Measurements from ENCODE around the gene TFRC. TPM values are rescaled to one million over a fixed set of nuclear protein-coding genes. Genes with fewer than 3 reads are reported as not detected.
"Not testable (repeated sequence)": the region's sequence is repeated elsewhere in the genome, so short reads cannot be mapped to it uniquely, and the experiment has no call there.

TFRC gene
- total RNA-seq, 1 donor from 2014 or later = 725 TPM

DNA sequence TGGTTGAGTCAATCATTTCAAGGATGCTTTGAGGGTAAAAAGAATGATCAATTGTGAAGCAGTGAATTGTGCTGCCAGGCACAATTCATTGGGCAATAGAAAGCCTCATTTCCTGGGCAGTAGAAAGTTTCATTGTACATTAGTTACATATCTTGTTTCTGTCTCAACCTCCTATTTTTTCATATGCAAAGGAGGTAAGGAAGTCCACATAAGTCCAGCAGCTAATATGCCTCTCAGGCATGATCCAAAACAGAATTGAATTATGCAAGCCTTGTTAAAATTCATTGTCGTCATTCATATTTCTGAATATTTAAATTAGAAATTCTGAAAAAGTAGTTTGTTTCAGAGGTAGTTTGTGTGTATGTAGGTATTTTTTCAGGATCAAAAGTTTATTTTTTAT lies 65.8 kb downstream of the TFRC start:
- H3K27me3 Mint-ChIP-seq = peaks cover 15% of the 10 kb centered on the region
- no peak overlapping the region for H3K4me3 Mint-ChIP-seq
- H3K4me1 Mint-ChIP-seq = peaks cover 2% of the 10 kb centered on the region
- H3K9me3 Mint-ChIP-seq = no peaks in the 10 kb centered on the region
- H3K27ac Mint-ChIP-seq = no peak overlapping the region
- intact Hi-C loops (cut with micrococcal nuclease) = no loop called here
- no peak for DNase-seq
- peaks cover 1% of the 10 kb centered on the region for H3K36me3 Mint-ChIP-seq (ENCODE audit: low read depth)

DNA sequence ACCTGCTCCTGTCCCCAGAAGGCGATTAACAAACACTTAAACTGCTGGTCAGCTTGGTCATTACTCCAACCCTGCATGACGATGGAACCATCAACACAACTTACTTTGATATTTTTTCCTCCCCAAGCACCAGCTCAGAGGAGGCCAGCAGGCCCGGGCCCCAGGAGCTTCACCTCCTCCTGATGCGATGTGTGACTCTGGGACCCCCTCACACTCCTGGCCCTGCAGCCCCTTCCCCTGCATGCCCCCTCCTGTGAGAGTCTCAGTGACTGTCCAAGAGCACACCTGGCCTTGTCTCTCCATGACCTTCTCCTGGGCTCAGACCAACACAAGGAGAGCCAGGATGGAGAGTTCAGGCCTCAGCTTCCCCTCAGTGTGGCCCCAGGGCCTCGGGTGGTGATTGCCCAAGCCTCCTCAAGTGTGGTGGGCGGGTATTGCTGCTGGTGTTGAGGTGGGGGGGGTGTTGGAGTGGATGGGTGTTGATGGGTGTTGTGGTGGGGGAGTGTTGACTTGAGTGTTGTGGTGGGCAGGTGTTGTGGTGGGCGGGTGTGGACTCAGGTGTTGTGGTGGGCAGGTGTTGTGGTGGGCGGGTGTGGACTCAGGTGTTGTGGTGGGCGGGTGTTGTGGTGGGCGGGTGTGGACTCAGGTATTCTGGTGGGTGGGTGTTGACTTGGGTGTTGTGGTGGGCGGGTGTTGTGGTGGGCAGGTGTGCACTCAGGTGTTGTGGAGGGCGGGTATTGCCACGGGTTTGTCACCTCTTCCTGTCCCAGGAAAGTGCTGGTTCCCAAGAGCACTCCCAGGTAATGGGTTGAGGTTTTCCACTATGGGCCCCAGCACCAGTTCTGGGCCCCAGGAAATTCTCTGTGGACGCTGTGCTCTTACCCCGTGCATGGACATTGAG lies 68.1 kb downstream of the TFRC start:
- Mint-ChIP-seq H3K9me3 (no peaks in the 10 kb centered on the region), H3K4me3 (no peak overlapping the region), H3K4me1 (no peaks in the 10 kb centered on the region), H3K36me3 (ENCODE audit: low read depth) (peaks cover 4% of the 10 kb centered on the region), H3K27ac (no peak overlapping the region), H3K27me3 (peaks cover 24% of the 10 kb centered on the region)
- intact Hi-C loops (cut with micrococcal nuclease) = no loop called here
- DNase-seq = no peak

DNA sequence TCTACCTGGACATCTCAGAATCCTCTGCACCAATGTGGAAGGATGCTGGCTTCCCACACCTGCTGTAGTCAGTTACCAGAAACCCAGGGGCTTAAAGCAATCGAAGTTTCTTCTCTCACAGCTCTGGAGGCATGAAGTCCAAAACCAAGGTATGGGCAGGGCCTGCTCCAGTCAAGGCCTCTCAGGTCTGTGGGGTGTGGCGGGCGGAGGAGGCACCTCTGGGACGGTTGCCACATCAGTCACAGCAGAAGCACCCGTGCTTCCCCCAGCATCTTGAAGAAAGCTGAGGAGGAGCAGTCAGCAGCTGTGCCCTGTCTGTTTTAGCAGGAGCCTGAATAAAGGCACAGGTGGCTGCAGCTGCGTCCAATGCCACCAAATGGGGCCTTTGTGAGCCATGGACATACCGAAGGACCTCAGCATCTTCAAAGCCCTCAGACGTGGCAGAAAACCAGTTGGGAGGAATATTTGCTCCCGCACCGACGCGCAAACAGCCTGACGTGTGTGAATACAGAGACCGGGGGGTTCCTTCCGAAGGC lies 68.9 kb downstream of the TFRC start:
- H3K4me1 Mint-ChIP-seq = no peaks in the 10 kb centered on the region
- H3K4me3 Mint-ChIP-seq = no peak overlapping the region
- intact Hi-C loops (cut with micrococcal nuclease) = no loop called here
- no peaks in the 10 kb centered on the region for H3K9me3 Mint-ChIP-seq
- peaks cover 22% of the 10 kb centered on the region for H3K27me3 Mint-ChIP-seq
- DNase-seq = no peak
- peaks cover 2% of the 10 kb centered on the region for H3K36me3 Mint-ChIP-seq (ENCODE audit: low read depth)
- no peak overlapping the region for H3K27ac Mint-ChIP-seq

DNA sequence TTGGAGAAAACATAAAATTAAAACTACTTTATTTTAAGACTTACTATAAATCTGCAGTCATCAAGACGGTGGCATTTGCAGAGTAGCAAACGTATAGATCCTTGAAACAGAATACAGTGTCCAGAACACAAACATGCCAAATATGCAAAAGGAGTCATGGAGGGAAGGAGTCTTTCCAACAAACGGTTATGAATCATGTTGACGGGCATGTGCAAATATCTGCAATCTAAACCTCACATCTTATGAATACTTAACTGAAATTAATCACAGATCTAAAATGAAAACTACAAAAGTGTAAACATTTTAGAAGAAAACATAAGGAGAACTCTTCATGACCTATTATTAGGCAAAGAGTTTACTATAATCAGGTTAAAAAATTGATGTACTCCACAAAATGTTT lies 69.4 kb downstream of the TFRC start:
- DNase-seq = no peak
- Mint-ChIP-seq H3K36me3 (ENCODE audit: low read depth) (peaks cover 2% of the 10 kb centered on the region), H3K9me3 (no peaks in the 10 kb centered on the region), H3K27ac (no peak overlapping the region), H3K4me1 (no peaks in the 10 kb centered on the region), H3K27me3 (peaks cover 22% of the 10 kb centered on the region), H3K4me3 (no peak overlapping the region)
- intact Hi-C loops (cut with micrococcal nuclease) = no loop called here

DNA sequence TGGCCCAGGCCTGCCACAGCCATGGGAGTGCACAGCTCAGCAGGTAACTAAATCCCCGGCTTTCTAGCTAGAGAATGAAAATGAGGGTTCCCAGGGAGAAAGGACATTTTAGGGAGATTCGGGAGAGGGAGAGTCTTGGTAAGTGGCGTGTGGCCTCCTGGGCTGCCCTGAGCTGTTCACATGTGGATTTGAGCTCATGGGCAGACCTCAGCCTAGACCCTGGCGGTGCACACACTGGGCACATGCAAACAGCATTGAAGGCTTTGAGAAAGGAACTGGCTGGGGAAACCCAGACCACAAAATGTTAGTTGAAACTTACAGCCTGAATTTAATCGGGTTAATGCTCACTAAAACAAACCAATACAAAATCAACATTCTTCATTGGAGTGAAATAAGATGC lies 72.4 kb downstream of the TFRC start:
- Mint-ChIP-seq H3K27me3 (peaks cover 22% of the 10 kb centered on the region), H3K36me3 (ENCODE audit: low read depth) (peaks cover 2% of the 10 kb centered on the region), H3K4me1 (no peaks in the 10 kb centered on the region), H3K9me3 (no peaks in the 10 kb centered on the region), H3K27ac (no peak overlapping the region), H3K4me3 (no peak overlapping the region)
- peak; percentile 48 for DNase-seq
- intact Hi-C loops (cut with micrococcal nuclease) = no loop called here

DNA sequence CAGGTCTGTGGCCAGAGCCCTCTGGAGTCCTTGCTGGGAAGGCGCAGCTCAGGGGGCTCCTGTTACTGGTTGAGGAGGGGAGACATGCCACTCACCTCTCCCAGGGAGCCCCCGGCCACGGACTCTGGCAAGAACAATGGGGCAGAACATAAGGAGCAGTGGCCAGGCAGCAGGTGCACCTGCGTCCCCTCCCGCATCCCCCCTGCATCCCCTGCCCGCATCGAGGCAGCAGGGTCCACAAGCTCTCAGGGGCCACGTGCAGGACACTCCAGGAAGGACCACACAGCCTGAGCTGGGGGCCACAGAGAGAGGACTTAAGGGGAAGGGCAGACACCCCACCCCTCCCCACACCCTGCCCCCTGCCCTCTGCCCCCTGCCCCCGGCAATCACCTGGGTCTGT lies 73.0 kb downstream of the TFRC start:
- H3K4me1 Mint-ChIP-seq = no peaks in the 10 kb centered on the region
- DNase-seq = no peak
- intact Hi-C loops (cut with micrococcal nuclease) = no loop called here
- no peaks in the 10 kb centered on the region for H3K9me3 Mint-ChIP-seq
- H3K27me3 Mint-ChIP-seq = peaks cover 22% of the 10 kb centered on the region
- H3K36me3 Mint-ChIP-seq (ENCODE audit: low read depth) = peaks cover 2% of the 10 kb centered on the region
- no peak overlapping the region for H3K27ac Mint-ChIP-seq
- H3K4me3 Mint-ChIP-seq = no peak overlapping the region

DNA sequence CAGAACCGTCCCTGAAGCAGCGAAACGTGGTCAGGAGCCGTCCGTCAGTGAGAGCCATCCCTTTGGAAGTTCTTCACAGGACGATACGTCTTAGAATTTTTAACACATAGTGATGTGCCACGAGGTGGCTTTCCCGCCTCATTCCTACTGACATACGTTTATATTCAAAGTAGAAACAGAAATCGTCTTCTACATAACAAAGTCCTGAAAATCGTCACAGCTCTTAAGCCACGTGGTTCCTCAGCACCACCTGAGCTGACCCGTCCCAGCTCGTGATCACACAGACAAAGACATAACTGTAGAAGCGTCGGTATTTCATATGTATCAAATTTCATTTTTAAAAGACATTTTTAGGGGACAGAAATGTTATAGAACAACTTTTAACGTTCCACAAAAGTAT lies 73.5 kb downstream of the TFRC start:
- Mint-ChIP-seq H3K27me3 (peaks cover 22% of the 10 kb centered on the region), H3K4me1 (no peaks in the 10 kb centered on the region), H3K9me3 (no peaks in the 10 kb centered on the region), H3K4me3 (no peak overlapping the region), H3K36me3 (ENCODE audit: low read depth) (peaks cover 2% of the 10 kb centered on the region), H3K27ac (no peak overlapping the region)
- intact Hi-C loops (cut with micrococcal nuclease) = no loop called here
- no peak for DNase-seq

DNA sequence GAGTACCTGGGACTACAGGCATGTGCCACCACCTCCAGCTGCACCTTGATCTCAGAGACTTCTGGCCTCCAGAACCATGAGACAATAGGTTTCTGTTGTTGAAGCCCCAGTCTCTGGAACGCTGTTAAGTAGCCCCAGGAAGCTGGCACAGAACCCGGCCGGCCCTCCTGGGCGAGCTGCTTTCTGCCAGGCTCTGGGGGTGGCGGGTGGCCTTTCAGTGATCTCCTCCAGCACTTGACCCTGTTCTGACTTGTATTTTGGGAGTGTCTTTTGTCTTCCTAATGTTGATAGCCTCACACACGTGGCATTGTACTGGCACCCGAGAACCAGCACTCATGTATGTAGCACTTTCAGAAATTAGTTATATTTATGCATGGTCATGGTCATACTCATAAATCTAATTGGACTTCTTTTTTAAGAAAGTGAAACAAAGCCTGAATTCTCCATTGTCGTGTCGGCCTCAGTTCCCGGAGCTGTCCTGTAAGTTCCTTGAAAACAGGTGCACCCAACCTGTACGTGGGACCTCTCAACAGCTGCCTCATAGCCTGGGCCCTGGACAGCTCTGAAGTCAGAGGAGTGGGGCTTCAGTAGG lies 74.0 kb downstream of the TFRC start:
- DNase-seq = peak; percentile 50
- Mint-ChIP-seq H3K27me3 (peaks cover 22% of the 10 kb centered on the region), H3K9me3 (no peaks in the 10 kb centered on the region), H3K27ac (no peak overlapping the region), H3K4me3 (no peak overlapping the region), H3K36me3 (ENCODE audit: low read depth) (peaks cover 2% of the 10 kb centered on the region), H3K4me1 (no peaks in the 10 kb centered on the region)
- intact Hi-C loops (cut with micrococcal nuclease) = no loop called here

DNA sequence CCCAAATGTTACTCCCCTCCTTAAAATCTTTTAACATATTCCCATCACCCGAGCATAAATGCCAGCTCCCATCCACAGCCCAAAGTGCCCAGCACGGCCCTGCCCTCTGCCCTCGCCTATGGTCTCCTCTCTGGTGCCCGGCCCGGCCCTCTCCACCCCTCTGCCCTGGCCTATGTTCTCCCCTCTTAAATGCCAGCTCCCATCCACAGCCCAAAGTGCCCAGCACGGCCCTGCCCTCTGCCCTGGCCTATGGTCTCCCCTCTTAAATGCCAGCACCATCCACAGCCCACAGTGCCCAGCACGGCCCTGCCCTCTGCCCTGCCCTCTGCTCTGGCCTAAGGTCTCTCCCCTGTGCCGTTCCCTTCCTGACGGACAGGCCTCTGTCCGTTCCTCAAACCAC lies 76.6 kb downstream of the TFRC start:
- H3K4me3 Mint-ChIP-seq; H3K36me3 Mint-ChIP-seq (ENCODE audit: low read depth); H3K9me3 Mint-ChIP-seq; H3K4me1 Mint-ChIP-seq; DNase-seq; intact Hi-C loops (cut with micrococcal nuclease); H3K27me3 Mint-ChIP-seq; H3K27ac Mint-ChIP-seq: not testable (repeated sequence)

DNA sequence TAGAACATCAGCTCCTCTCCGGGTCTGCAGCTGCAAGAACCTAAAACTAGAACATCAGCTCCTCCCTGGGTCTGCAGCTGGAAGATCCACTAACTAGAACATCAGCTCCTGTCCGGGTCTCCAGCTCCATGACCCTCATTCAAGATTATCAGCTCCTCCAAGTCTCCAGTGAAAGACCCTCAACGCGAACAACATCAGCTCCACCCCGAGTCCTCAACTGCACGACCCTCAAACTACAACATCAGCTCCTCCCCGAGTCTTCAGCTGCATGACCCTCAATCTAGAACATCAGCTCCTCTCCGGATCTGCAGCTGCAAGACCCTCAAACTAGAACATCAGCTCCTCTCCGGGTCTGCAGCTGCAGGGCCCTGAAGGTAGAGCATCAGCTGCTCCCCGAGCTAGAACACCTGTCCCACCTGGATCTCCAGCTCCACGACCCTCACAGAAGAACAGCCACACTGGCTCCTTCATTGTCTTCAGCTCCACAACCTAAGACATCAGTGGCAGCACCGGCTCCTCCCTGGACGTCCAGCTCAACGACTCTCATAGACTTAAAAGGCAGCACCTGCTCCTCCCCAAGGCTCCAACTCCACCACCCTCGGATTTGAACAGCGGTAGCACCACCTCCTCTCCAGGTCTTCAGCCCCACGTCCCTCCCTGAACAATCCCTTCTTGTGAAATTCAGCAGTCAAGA lies 77.4 kb downstream of the TFRC start:
- H3K27ac Mint-ChIP-seq; H3K9me3 Mint-ChIP-seq; H3K36me3 Mint-ChIP-seq (ENCODE audit: low read depth); H3K4me1 Mint-ChIP-seq; H3K27me3 Mint-ChIP-seq; H3K4me3 Mint-ChIP-seq; intact Hi-C loops (cut with micrococcal nuclease): not testable (repeated sequence)
- DNase-seq = peak; percentile 49

DNA sequence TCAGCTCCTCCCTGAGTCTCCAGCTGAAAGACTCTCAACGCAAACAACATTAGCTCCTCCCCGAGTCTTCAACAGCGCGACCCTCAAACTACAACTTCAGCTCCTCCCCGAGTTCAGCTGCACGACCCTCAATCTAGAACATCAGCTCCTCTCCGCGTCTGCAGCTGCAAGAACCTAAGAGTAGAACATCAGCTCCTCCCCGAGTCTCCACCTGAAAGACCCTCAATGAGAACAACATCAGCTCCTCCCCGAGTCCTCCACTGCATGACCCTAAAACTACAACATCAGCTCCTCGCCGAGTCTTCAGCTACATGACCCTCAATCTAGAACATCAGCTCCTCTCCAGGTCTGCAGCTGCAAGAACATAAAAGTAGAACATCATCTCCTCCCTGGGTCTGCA lies 78.3 kb downstream of the TFRC start:
- no peaks in the 10 kb centered on the region for H3K36me3 Mint-ChIP-seq (ENCODE audit: low read depth)
- H3K27me3 Mint-ChIP-seq = peaks cover 3% of the 10 kb centered on the region
- no peak overlapping the region for H3K4me3 Mint-ChIP-seq
- no peaks in the 10 kb centered on the region for H3K9me3 Mint-ChIP-seq
- DNase-seq = peak; percentile 53
- no peak overlapping the region for H3K27ac Mint-ChIP-seq
- no peaks in the 10 kb centered on the region for H3K4me1 Mint-ChIP-seq
- intact Hi-C loops (cut with micrococcal nuclease) = no loop called here

DNA sequence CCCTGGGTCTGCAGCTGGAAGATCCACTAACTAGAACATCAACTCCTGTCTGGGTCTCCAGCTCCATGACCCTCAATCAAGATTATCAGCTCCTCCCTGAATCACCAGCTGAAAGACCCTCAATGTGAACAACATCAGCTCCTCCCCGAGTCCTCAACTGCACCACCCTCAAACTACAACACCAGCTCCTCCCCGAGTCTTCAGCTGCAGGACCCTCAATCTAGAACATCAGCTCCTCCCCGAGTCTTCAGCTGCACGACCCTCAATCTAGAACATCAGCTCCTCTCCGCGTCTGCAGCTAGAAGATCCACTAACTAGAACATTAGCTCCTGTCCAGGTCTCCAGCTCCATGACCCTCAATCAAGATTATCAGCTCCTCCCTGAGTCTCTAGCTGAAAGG lies 79.2 kb downstream of the TFRC start:
- H3K9me3 Mint-ChIP-seq; H3K4me1 Mint-ChIP-seq; H3K36me3 Mint-ChIP-seq (ENCODE audit: low read depth); intact Hi-C loops (cut with micrococcal nuclease); H3K27me3 Mint-ChIP-seq; H3K4me3 Mint-ChIP-seq; H3K27ac Mint-ChIP-seq: not testable (repeated sequence)
- DNase-seq = peak; percentile 48

DNA sequence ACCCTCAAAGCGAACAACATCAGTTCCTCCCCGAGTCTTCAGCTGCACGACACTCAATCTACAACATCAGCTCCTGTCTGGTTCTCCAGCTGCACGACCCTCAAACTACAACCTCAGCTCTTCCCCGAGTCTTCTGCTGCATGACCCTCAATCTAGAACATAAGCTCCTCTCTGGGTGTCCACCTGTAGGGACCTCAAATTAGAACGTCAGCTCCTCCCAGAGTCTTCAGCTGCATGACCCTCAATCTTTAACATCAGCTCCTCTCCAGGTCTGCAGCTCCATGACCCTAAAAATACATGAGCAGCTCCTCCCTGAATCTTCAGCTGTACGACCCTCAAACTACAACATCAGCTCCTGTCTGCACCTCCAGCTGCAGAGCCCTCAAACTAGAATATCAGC lies 80.7 kb downstream of the TFRC start:
- H3K27me3 Mint-ChIP-seq; intact Hi-C loops (cut with micrococcal nuclease); H3K4me3 Mint-ChIP-seq; H3K27ac Mint-ChIP-seq; H3K9me3 Mint-ChIP-seq; H3K36me3 Mint-ChIP-seq (ENCODE audit: low read depth); H3K4me1 Mint-ChIP-seq: not testable (repeated sequence)
- DNase-seq = peak; percentile 52

DNA sequence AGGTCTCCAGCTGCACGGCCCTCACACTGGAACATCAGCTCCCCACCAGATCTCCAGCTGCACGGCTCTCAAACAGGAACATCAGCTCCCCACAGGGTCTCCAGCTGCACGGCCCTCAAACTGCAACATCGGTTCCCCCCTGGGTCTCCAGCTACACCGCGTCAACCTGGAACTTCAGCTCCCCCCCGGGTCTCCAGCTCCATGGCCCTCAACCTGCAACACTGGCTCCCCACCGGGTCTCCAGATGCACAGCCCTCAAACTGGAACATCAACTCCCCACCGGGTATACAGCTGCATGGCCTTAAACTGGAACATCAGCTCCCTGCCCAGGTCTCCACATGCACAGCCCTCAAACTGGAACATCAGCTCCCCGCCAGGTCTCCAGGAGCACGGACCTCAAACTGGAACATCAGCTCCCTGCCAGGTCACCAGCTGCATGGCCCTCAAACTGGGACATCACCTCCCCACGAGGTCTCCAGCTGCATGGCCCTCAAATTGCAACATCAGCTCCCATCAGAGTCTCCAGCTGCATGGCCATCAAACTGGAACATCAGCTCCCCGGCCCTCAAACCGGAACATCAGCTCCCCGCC lies 81.4 kb downstream of the TFRC start:
- H3K27ac Mint-ChIP-seq; H3K4me3 Mint-ChIP-seq; H3K36me3 Mint-ChIP-seq (ENCODE audit: low read depth); H3K4me1 Mint-ChIP-seq; H3K9me3 Mint-ChIP-seq; H3K27me3 Mint-ChIP-seq; intact Hi-C loops (cut with micrococcal nuclease): not testable (repeated sequence)
- DNase-seq = peak; percentile 49

Data from activated CD4-positive, alpha-beta T cell treated with anti-CD3 and anti-CD28 coated beads, Interleukin-2, amount 10 ng/mL, durations not matched to agents 24 days and 14 days (primary cell).